Endodermal cell (in vitro differentiated cells): Measurements from ENCODE around the gene SLC24A4. TPM values are rescaled to one million over a fixed set of nuclear protein-coding genes. Genes with fewer than 3 reads are reported as not detected.

Source experiments
- DNase-seq: peaks from one replicate; pipeline ENCODE4 v3.0.0-alpha.2; 2017
- H3K27ac ChIP-seq: 2 replicates; pipeline ENCODE4 v1.5.1; 2013; ENCODE audit warnings: mild to moderate bottlenecking, low read depth, low read length, moderate library complexity
- H3K27me3 ChIP-seq: 2 replicates; pipeline ENCODE4 v1.6.1; 2013; ENCODE audit warnings: mild to moderate bottlenecking, low read length, moderate library complexity; ENCODE audit not compliant: insufficient read depth, control insufficient read depth, poor library complexity, severe bottlenecking
- H3K36me3 ChIP-seq: 2 replicates; pipeline ENCODE4 v1.7.0; 2013; ENCODE audit warnings: mild to moderate bottlenecking, low read length, moderate library complexity; ENCODE audit not compliant: control insufficient read depth, insufficient read depth
- H3K4me1 ChIP-seq: one replicate; pipeline ENCODE4 v1.7.0; 2013; ENCODE audit warnings: low read length; ENCODE audit not compliant: control insufficient read depth, insufficient read depth
- H3K4me3 ChIP-seq: 2 replicates; pipeline ENCODE4 v1.5.1; 2013; ENCODE audit warnings: mild to moderate bottlenecking, low read length, moderate library complexity
- H3K9ac ChIP-seq: 2 replicates; pipeline ENCODE4 v1.6.1; 2013; ENCODE audit warnings: mild to moderate bottlenecking, low read length, moderate library complexity; ENCODE audit not compliant: poor library complexity, severe bottlenecking; ENCODE audit errors: extremely low read depth
- H3K9me3 ChIP-seq: 2 replicates; pipeline ENCODE4 v1.6.1; 2013; ENCODE audit warnings: mild to moderate bottlenecking, low read length, moderate library complexity; ENCODE audit not compliant: control insufficient read depth
- H3K27ac Mint-ChIP-seq: 2 replicates; pipeline ENCODE4 v1.8.0; 2020; ENCODE audit warnings: mixed read lengths
- H3K27me3 Mint-ChIP-seq: 2 replicates; pipeline ENCODE4 v1.8.0; 2021; ENCODE audit warnings: mild to moderate bottlenecking, mixed read lengths; ENCODE audit not compliant: insufficient read depth
- H3K36me3 Mint-ChIP-seq: 2 replicates; pipeline ENCODE4 v1.8.0; 2020; ENCODE audit warnings: low read depth, mixed read lengths
- H3K4me1 Mint-ChIP-seq: 2 replicates; pipeline ENCODE4 v1.8.0; 2020; ENCODE audit warnings: mixed read lengths
- H3K4me3 Mint-ChIP-seq: 2 replicates; pipeline ENCODE4 v1.8.0; 2020; ENCODE audit warnings: mild to moderate bottlenecking, moderate library complexity, mixed read lengths
- H3K9me3 Mint-ChIP-seq: 2 replicates; pipeline ENCODE4 v1.8.0; 2020; ENCODE audit warnings: mild to moderate bottlenecking, mixed read lengths
- CTCF ChIP-seq: fragments of 200-600 bp; sonication (generic); conservative IDR thresholded peaks from 2 replicates; pipeline ENCODE4 v1.5.0; 2021; ENCODE audit warnings: antibody characterized with exemption, mild to moderate bottlenecking
- WGBS, 2 experiments: methylation state at CpG; one replicate each; pipeline versions ENCODE4 v1.1.5 to v1.1.7; 2013; ENCODE audit warnings: missing lambda C conversion rate in 2 of 2, mixed read lengths in 1 of 2; ENCODE audit not compliant: insufficient coverage in 1 of 2, insufficient read length in 1 of 2; 5-methylcytosine and 5-hydroxymethylcytosine counted together
- total RNA-seq, 2 donors: library from RNA; stranded (reverse); fragmentation: NEBNext Ultra II Directional in 1 of 2; extraction: Animal tissue kit (Norgen Biotek cat#: 25700) in 1 of 2; gene quantifications; 2 replicates in 1 of 2; 3 replicates in 1 of 2; pipeline ENCODE4 v1.2.1, GENCODE V29; 2021

Gene SLC24A4
- total RNA-seq, 2 donors from 2014 or later: 0.09 to 0.29 TPM

- no peak overlapping the region for H3K27ac ChIP-seq
- no peaks in the 10 kb centered on the region for H3K27me3 ChIP-seq
- no peaks in the 10 kb centered on the region for H3K36me3 ChIP-seq
- Mint-ChIP-seq H3K4me3 (no peak overlapping the region), H3K27ac (no peak overlapping the region), H3K27me3 (peaks cover 9% of the 10 kb centered on the region), H3K36me3 (no peaks in the 10 kb centered on the region), H3K4me1 (no peaks in the 10 kb centered on the region), H3K9me3 (peaks cover 4% of the 10 kb centered on the region)
- H3K9ac ChIP-seq: no peak overlapping the region
- no peak for TF ChIP-seq CTCF
- WGBS, 2 experiments: 69 to 82% methylated on average over 4 of the region's 4 CpGs
- no peaks in the 10 kb centered on the region for H3K9me3 ChIP-seq
- DNase-seq: no peak
- H3K4me3 ChIP-seq: no peak overlapping the region
- no peaks in the 10 kb centered on the region for H3K4me1 ChIP-seq
Observed at GRCh38 chr14:92426237-92426636, 103.3 kb downstream of the SLC24A4 start.

- Histone ChIP-seq H3K36me3 (no peaks in the 10 kb centered on the region), H3K9ac (no peak overlapping the region), H3K9me3 (no peaks in the 10 kb centered on the region), H3K4me3 (no peak overlapping the region), H3K27me3 (no peaks in the 10 kb centered on the region), H3K27ac (no peak overlapping the region), H3K4me1 (no peaks in the 10 kb centered on the region)
- WGBS, 2 experiments: 92% methylated on average over 3 of the region's 3 CpGs; no CpG with 5 or more reads in 1 of the 2 experiments
- Mint-ChIP-seq H3K4me3 (no peak overlapping the region), H3K36me3 (no peaks in the 10 kb centered on the region), H3K27me3 (peaks cover 9% of the 10 kb centered on the region), H3K9me3 (peaks cover 4% of the 10 kb centered on the region), H3K4me1 (no peaks in the 10 kb centered on the region), H3K27ac (no peak overlapping the region)
- no peak for TF ChIP-seq CTCF
- no peak for DNase-seq
Observed at GRCh38 chr14:92427096-92427495, 104.1 kb downstream of the SLC24A4 start.

GRCh38 chr14:92430686-92431085 lies 107.7 kb downstream of the SLC24A4 start:
- Histone ChIP-seq H3K27ac (no peak overlapping the region), H3K4me1 (no peaks in the 10 kb centered on the region), H3K9me3 (no peaks in the 10 kb centered on the region), H3K4me3 (no peak overlapping the region), H3K9ac (no peak overlapping the region), H3K27me3 (no peaks in the 10 kb centered on the region), H3K36me3 (no peaks in the 10 kb centered on the region)
- H3K4me3 Mint-ChIP-seq: no peak overlapping the region
- H3K36me3 Mint-ChIP-seq: no peaks in the 10 kb centered on the region
- H3K27ac Mint-ChIP-seq: no peak overlapping the region
- peaks cover 13% of the 10 kb centered on the region for H3K9me3 Mint-ChIP-seq
- TF ChIP-seq CTCF: no peak
- WGBS, 2 experiments: 40 to 79% methylated on average over 1 to 3 of the region's 3 CpGs
- peaks cover 3% of the 10 kb centered on the region for H3K27me3 Mint-ChIP-seq
- no peak for DNase-seq
- H3K4me1 Mint-ChIP-seq: no peaks in the 10 kb centered on the region
